PC-9 (cell line): ENCODE measurements around the gene RNASE8.

Source experiments
- CTCF ChIP-seq: fragments of 200-600 bp; sonication (generic); conservative IDR thresholded peaks from 2 replicates; pipeline ENCODE4 v1.6.1; 2017; ENCODE audit warnings: mixed run types, antibody characterized with exemption, mild to moderate bottlenecking, moderate library complexity
- EZH2 ChIP-seq: fragments of 200-600 bp; sonication (generic); IDR thresholded peaks from 2 replicates; pipeline ENCODE4 v1.8.0; 2017; ENCODE audit warnings: antibody characterized with exemption, low read depth

DNA sequence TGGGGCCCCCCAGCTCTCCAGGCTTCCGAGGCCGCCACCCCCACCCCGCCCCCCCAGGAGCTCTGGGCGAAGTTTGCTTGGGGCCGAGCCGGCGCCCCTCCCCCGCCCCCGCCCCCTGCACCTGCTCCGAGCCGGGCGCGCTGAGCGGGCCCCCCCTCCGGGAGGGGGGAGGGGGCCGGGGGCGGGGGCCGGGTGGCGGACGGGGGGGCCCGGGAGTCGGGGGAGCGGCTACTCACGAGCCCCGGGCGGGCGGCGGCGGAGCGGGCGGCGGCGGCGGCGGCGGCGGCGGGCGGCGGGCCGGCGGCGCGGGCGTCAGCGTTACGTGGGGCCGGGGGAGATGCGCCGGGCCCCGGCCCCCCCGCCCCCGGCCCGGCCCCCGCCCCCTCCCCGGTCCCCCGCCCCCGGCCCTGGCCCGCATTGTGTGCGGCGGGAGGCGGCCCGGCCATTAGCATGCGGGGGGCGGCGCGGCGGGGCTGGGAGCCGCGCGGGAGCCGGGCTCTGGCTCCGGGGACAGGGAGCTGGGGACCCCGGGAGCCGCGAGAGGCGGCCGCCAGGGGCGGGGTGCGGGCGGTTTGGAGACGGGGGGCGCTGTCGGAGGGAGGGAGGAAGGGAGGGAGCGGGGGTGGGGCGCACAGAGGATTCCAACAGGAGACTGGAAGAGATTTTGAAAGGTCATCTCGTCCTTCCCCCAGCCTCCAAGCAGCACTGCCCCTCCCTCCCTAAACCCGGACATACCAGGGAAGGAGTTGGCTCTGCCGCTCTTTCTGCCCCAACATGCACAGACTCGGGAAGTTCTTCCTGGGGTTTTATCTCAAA lies 40.7 kb downstream of the RNASE8 start, which contains the start of gene ZNF219:
- no peak for TF ChIP-seq EZH2
- TF ChIP-seq CTCF = no peak
